Caco-2 (cell line): Measurements from ENCODE around the gene IL1RAPL2. TPM values are rescaled to one million over a fixed set of nuclear protein-coding genes. Genes with fewer than 3 reads are reported as not detected.

Experiments
- BruUV-seq: library from RNA; stranded (reverse); fragments of 400-500 nt; replicated peaks from 2 replicates; lab custom pipeline; 2021; lab: Mats Ljungman, UMichigan
- CTCF ChIA-PET: fragments of 300-600 bp; sonication (Branson Sonifier 250); formaldehyde crosslinking; loops from one replicate; lab custom pipeline; 2022; ENCODE audit warnings: antibody characterized with exemption; lab: Charles Lee
- POLR2A ChIA-PET: fragments of 300-600 bp; sonication (Branson Sonifier 250); formaldehyde crosslinking; loops from one replicate; lab custom pipeline; 2022; ENCODE audit warnings: antibody characterized with exemption; lab: Charles Lee
- DNase-seq, 2 experiments: peaks; one replicate each; pipeline versions ENCODE4 v3.0.0 to v3.0.0-alpha.2; 2020 to 2022
- H3K27me3 ChIP-seq: replicated peaks from 2 replicates; pipeline ENCODE4 v1.6.0; 2011; ENCODE audit warnings: low read length; ENCODE audit not compliant: control insufficient read depth, insufficient read depth
- H3K36me3 ChIP-seq: 2 replicates; pipeline ENCODE4 v1.5.1; 2011; ENCODE audit warnings: low read length; ENCODE audit not compliant: control insufficient read depth, insufficient read depth
- H3K4me1 ChIP-seq: fragments of 250-450 bp; sonication (Bioruptor Pico); 2 replicates; pipeline ENCODE4 v1.5.1; 2020; ENCODE audit warnings: mild to moderate bottlenecking
- H3K4me3 ChIP-seq: 2 replicates; pipeline ENCODE4 v1.5.1; 2011; ENCODE audit warnings: low read depth, mild to moderate bottlenecking, control low read depth, low read length
- H3K9me3 ChIP-seq: fragments of 250-450 bp; sonication (Bioruptor Pico); 2 replicates; pipeline ENCODE4 v1.5.1; 2020; ENCODE audit warnings: mild to moderate bottlenecking, moderate library complexity
- H3K27ac Mint-ChIP-seq: one replicate; pipeline ENCODE4 v1.8.0; 2022; ENCODE audit warnings: mixed read lengths; ENCODE audit not compliant: unreplicated experiment
- H3K27me3 Mint-ChIP-seq: one replicate; pipeline ENCODE4 v1.8.0; 2022; ENCODE audit warnings: mixed read lengths; ENCODE audit not compliant: insufficient read depth, unreplicated experiment
- H3K36me3 Mint-ChIP-seq: one replicate; pipeline ENCODE4 v1.8.0; 2022; ENCODE audit warnings: mild to moderate bottlenecking, mixed read lengths; ENCODE audit not compliant: insufficient read depth, unreplicated experiment
- H3K4me1 Mint-ChIP-seq: one replicate; pipeline ENCODE4 v1.8.0; 2022; ENCODE audit warnings: low read depth, mixed read lengths; ENCODE audit not compliant: unreplicated experiment
- H3K4me3 Mint-ChIP-seq: one replicate; pipeline ENCODE4 v1.8.0; 2022; ENCODE audit warnings: mild to moderate bottlenecking, moderate library complexity, mixed read lengths; ENCODE audit not compliant: unreplicated experiment
- H3K9me3 Mint-ChIP-seq: one replicate; pipeline ENCODE4 v1.8.0; 2022; ENCODE audit warnings: mixed read lengths; ENCODE audit not compliant: unreplicated experiment
- CTCF ChIP-seq, 2 experiments: fragments of 200-600 bp in 1 of 2; IDR thresholded peaks; 1 replicate in 1 of 2; 2 replicates in 1 of 2; pipeline versions ENCODE4 v1.5.1 to v1.8.0; 2011 to 2022; ENCODE audit warnings: antibody characterized with exemption in 1 of 2, control low read depth in 1 of 2, inconsistent platforms in 1 of 2, low read depth in 1 of 2, low read length in 1 of 2, mild to moderate bottlenecking in 1 of 2, moderate library complexity in 1 of 2; ENCODE audit not compliant: insufficient read depth in 1 of 2, severe bottlenecking in 1 of 2, unreplicated experiment in 1 of 2
- intact Hi-C: fragments of 100-400 bp; cut with micrococcal nuclease; formaldehyde crosslinking; loops from one replicate; pipeline ENCODE4 v1.10.0; 2022; ENCODE audit not compliant: unreplicated experiment
- total RNA-seq: library from RNA; stranded (reverse); gene quantifications from 2 replicates; pipeline ENCODE4 v1.2.3, GENCODE V29; 2022

The IL1RAPL2 gene
- total RNA-seq, 1 experiment from 2014 or later: not detected

GRCh38 chrX:105451401-105451800, 885.4 kb downstream of the IL1RAPL2 start:
- Mint-ChIP-seq H3K4me3 (no peak overlapping the region), H3K36me3 (no peaks in the 10 kb centered on the region), H3K9me3 (no peaks in the 10 kb centered on the region), H3K27me3 (no peaks in the 10 kb centered on the region), H3K4me1 (no peaks in the 10 kb centered on the region), H3K27ac (no peak overlapping the region)
- no peaks in the 10 kb centered on the region for H3K9me3 ChIP-seq
- intact Hi-C loops: no loop called here
- no TSS peak for BruUV-seq
- ChIA-PET POLR2A (no interaction called here), CTCF (no interaction called here)
- H3K27me3 ChIP-seq: no peaks in the 10 kb centered on the region
- H3K4me1 ChIP-seq: no peaks in the 10 kb centered on the region
- no peak for TF ChIP-seq CTCF (IDR thresholded peaks at IDR 0.05; ENCODE audit: insufficient read depth in 1 of 2, low read depth in 1 of 2, low read length in 1 of 2, severe bottlenecking in 1 of 2, unreplicated experiment in 1 of 2)
- no peak overlapping the region for H3K4me3 ChIP-seq
- no peak for DNase-seq
- no peaks in the 10 kb centered on the region for H3K36me3 ChIP-seq

GRCh38 chrX:105458846-105459245, 892.8 kb downstream of the IL1RAPL2 start:
- Mint-ChIP-seq H3K9me3 (no peaks in the 10 kb centered on the region), H3K4me1 (no peaks in the 10 kb centered on the region), H3K27me3 (no peaks in the 10 kb centered on the region), H3K36me3 (no peaks in the 10 kb centered on the region), H3K27ac (no peak overlapping the region), H3K4me3 (no peak overlapping the region)
- Histone ChIP-seq H3K9me3 (no peaks in the 10 kb centered on the region), H3K27me3 (no peaks in the 10 kb centered on the region), H3K4me1 (no peaks in the 10 kb centered on the region), H3K36me3 (no peaks in the 10 kb centered on the region), H3K4me3 (no peak overlapping the region)
- CTCF ChIA-PET: no interaction called here
- POLR2A ChIA-PET: no interaction called here
- intact Hi-C loops: no loop called here
- no peak for TF ChIP-seq CTCF (IDR thresholded peaks at IDR 0.05; ENCODE audit: insufficient read depth in 1 of 2, low read depth in 1 of 2, low read length in 1 of 2, severe bottlenecking in 1 of 2, unreplicated experiment in 1 of 2)
- BruUV-seq: no TSS peak
- no peak for DNase-seq

- Mint-ChIP-seq H3K9me3 (no peaks in the 10 kb centered on the region), H3K4me1 (no peaks in the 10 kb centered on the region), H3K4me3 (no peak overlapping the region), H3K36me3 (no peaks in the 10 kb centered on the region), H3K27ac (no peak overlapping the region), H3K27me3 (no peaks in the 10 kb centered on the region)
- Histone ChIP-seq H3K9me3 (no peaks in the 10 kb centered on the region), H3K4me3 (no peak overlapping the region), H3K4me1 (no peaks in the 10 kb centered on the region), H3K36me3 (no peaks in the 10 kb centered on the region), H3K27me3 (no peaks in the 10 kb centered on the region)
- BruUV-seq: no TSS peak
- TF ChIP-seq CTCF (IDR thresholded peaks at IDR 0.05; ENCODE audit: insufficient read depth in 1 of 2, low read depth in 1 of 2, low read length in 1 of 2, severe bottlenecking in 1 of 2, unreplicated experiment in 1 of 2): no peak
- CTCF ChIA-PET: interaction anchor here (0.6 kb wide), 1 partner anchor 12 kb away, joined by 3 read pairs; no protein-coding TSS in a partner anchor
- intact Hi-C loops: no loop called here
- DNase-seq: no peak
- POLR2A ChIA-PET: no interaction called here
These were observed 894.4 kb downstream of the IL1RAPL2 start for GRCh38 chrX:105460376-105460775.
